IMR-90 (cell line): ENCODE measurements around the gene CCDC77.

Experiments
- BHLHE40 ChIP-seq: fragments of 150-350 bp; IDR thresholded peaks from 2 replicates; pipeline ENCODE4 v1.6.1; 2016; ENCODE audit warnings: mild to moderate bottlenecking, low read depth, low read length
- CTCF ChIP-seq: conservative IDR thresholded peaks from 2 replicates; pipeline ENCODE4 v1.5.1; 2012; ENCODE audit warnings: mild to moderate bottlenecking, low read depth, low read length, improper control_type of control experiment
- ELK1 ChIP-seq: fragments of 150-350 bp; IDR thresholded peaks from 2 replicates; pipeline ENCODE4 v1.6.1; 2016; ENCODE audit warnings: low read depth, mild to moderate bottlenecking, low read length, moderate library complexity, borderline replicate concordance
- NFE2L2 ChIP-seq: fragments of 150-350 bp; IDR thresholded peaks from 2 replicates; pipeline ENCODE4 v1.6.1; 2016; ENCODE audit warnings: low read depth, mild to moderate bottlenecking, low read length
- POLR2A ChIP-seq: IDR thresholded peaks from 2 replicates; pipeline ENCODE4 v1.6.1; 2012; ENCODE audit warnings: mild to moderate bottlenecking, low read depth, low read length
- RAD21 ChIP-seq: IDR thresholded peaks from 2 replicates; pipeline ENCODE4 v1.6.1; 2012; ENCODE audit warnings: low read length, improper control_type of control experiment
- RFX5 ChIP-seq: IDR thresholded peaks from 2 replicates; pipeline ENCODE4 v1.8.0; 2012; ENCODE audit warnings: low read depth, mild to moderate bottlenecking, low read length, moderate library complexity

GRCh38 chr12:460261-461230, 59.1 kb downstream of the CCDC77 start:
- TF ChIP-seq CTCF = no peak
- no peak for TF ChIP-seq RAD21
- TF ChIP-seq POLR2A = no peak
- no peak for TF ChIP-seq BHLHE40
- TF ChIP-seq ELK1 = no peak
- TF ChIP-seq RFX5 = no peak
- TF ChIP-seq NFE2L2 = no peak
